Erythroblast (primary cell): Measurements from ENCODE around the gene LTA.

Source experiments
- GATA1 ChIP-seq: IDR thresholded peaks from 2 replicates; pipeline ENCODE4 v1.6.1; 2011; ENCODE audit warnings: low read depth, mild to moderate bottlenecking, control low read depth, low read length, moderate library complexity
- POLR2A ChIP-seq: IDR thresholded peaks from 2 replicates; pipeline ENCODE4 v1.6.1; 2011; ENCODE audit warnings: mild to moderate bottlenecking, low read length

GRCh38 chr6:31567531-31568370, 4.3 kb upstream of the LTA start:
- TF ChIP-seq POLR2A: no peak
- no peak for TF ChIP-seq GATA1
